K562 (cell line): ENCODE results near the gene PKLR. TPM values are rescaled to one million over a fixed set of nuclear protein-coding genes. Genes with fewer than 3 reads are reported as not detected.
A peak's percentile ranks its signal among the peaks of the same experiment; 100 is the strongest.

ENCODE experiments used
- SAFB ChIP-seq: fragments of 200-400 bp; formaldehyde crosslinking; IDR thresholded peaks from 2 replicates; pipeline ENCODE4 v1.6.1; 2017; ENCODE audit warnings: low read depth, low read length, borderline replicate concordance
- SLC30A9 ChIP-seq: fragments of 250-450 bp; sonication (Bioruptor Pico); IDR thresholded peaks from 2 replicates; pipeline ENCODE4 v1.8.0; 2022; ENCODE audit warnings: mild to moderate bottlenecking, moderate library complexity
- TAF1 ChIP-seq: IDR thresholded peaks from 2 replicates; pipeline ENCODE4 v1.6.1; 2011; ENCODE audit warnings: mild to moderate bottlenecking, low read length, moderate library complexity; ENCODE audit not compliant: insufficient read depth, control insufficient read depth, severe bottlenecking; ENCODE audit errors: extremely low read depth
- ZNF436 ChIP-seq: fragments of 250-450, 450-650 bp; sonication (Bioruptor Pico); formaldehyde crosslinking; IDR thresholded peaks from 2 replicates; pipeline ENCODE4 v1.7.0; 2020; ENCODE audit warnings: mild to moderate bottlenecking
- polyA plus RNA-seq, 8 experiments: library from polyadenylated mRNA; depleted of rRNA in 4 of 8; stranded (reverse) in 5 of 8; unstranded in 3 of 8; fragments of >200 nt; fragmentation: Nextera tagmentation in 2 of 8; fragmentation: Illumina TruSeq in 1 of 8; extraction: Ambion mirVana in 2 of 8; extraction: Trizol in 1 of 8; gene quantifications; 2 replicates each; pipeline versions ENCODE4 v1.2.1 to v1.2.3, GENCODE V29; 2011 to 2014; ENCODE audit warnings: inconsistent platforms in 1 of 8, missing spikeins in 1 of 8
- total RNA-seq, 7 experiments: library from RNA; depleted of rRNA in 6 of 7; stranded (reverse); fragments of >200 nt in 6 of 7; fragmentation: Illumina TruSeq in 2 of 7; extraction: Trizol in 2 of 7; gene quantifications; 2 replicates each; pipeline versions ENCODE4 v1.2.1 to v1.2.3, GENCODE V29; 2011 to 2021; ENCODE audit warnings: low replicate concordance in 1 of 7
- TF ChIP-seq, protein P1 (sequence below): sonication (generic); formaldehyde crosslinking; IDR thresholded peaks from 2 replicates; pipeline ENCODE4 v1.8.0; 2022; ENCODE audit warnings: mild to moderate bottlenecking, missing genetic modification reagents
- TF ChIP-seq, protein P2 (sequence below): sonication (generic); formaldehyde crosslinking; IDR thresholded peaks from 2 replicates; pipeline ENCODE4 v1.8.0; 2023; ENCODE audit warnings: mild to moderate bottlenecking, missing genetic modification reagents
- TF ChIP-seq, protein P3 (sequence below): fragments of 250-450 bp; sonication (Bioruptor Pico); IDR thresholded peaks from 2 replicates; pipeline ENCODE4 v1.8.0; 2022; ENCODE audit warnings: inconsistent platforms

PKLR gene
- total and polyA plus RNA-seq, 9 of the 15 experiments (the other 6 are each of a cell fraction or from before 2014, with no cell fraction given): 10.7 to 78.4 (median 38.2) TPM

DNA sequence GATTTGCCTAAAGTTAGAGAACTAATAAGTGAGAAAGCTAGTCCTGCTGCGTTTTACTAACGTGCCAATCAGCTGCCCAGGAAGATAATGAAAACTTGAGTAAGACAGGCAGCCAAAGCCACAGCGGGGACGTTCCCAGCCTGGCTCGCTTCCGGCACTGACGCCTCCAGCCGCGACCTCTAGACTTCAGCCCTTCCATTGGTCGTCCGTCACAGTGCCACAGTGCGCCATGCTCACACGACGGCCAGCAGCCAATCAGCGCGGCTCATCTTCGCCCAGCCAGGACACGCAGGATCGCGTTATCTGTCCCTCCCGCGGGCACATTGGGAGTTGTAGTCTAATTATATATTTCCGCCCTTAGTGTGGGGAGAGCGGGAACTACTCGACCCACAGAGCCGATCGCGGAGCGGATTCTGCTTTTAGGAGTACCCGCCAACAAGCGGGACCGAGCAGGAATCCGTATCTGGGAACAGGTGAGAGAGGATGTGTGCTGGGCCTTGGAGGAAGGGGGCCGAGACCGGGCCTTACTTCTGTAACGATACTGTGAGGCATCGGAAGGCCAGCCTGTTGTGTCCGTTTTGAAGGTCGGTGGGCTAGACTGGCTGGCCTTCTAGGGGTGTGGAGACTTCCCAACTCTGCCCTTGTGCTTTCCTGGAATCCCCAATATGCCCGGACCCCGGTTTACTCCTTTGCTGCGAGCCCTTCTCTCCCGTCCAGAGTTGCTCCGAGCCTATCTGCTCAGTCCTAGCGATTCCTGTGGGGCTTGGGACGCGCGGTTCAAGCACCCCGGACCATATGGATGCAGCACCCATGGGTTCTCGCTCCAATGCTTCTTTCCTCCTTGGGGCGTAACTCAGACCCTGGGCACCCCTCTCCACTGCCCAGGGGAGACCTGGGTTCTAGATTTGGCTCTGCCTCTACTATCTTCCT, 7.5 kb upstream of the PKLR start, which contains the start of gene FDPS (continued):
- TF ChIP-seq, protein P1, sequence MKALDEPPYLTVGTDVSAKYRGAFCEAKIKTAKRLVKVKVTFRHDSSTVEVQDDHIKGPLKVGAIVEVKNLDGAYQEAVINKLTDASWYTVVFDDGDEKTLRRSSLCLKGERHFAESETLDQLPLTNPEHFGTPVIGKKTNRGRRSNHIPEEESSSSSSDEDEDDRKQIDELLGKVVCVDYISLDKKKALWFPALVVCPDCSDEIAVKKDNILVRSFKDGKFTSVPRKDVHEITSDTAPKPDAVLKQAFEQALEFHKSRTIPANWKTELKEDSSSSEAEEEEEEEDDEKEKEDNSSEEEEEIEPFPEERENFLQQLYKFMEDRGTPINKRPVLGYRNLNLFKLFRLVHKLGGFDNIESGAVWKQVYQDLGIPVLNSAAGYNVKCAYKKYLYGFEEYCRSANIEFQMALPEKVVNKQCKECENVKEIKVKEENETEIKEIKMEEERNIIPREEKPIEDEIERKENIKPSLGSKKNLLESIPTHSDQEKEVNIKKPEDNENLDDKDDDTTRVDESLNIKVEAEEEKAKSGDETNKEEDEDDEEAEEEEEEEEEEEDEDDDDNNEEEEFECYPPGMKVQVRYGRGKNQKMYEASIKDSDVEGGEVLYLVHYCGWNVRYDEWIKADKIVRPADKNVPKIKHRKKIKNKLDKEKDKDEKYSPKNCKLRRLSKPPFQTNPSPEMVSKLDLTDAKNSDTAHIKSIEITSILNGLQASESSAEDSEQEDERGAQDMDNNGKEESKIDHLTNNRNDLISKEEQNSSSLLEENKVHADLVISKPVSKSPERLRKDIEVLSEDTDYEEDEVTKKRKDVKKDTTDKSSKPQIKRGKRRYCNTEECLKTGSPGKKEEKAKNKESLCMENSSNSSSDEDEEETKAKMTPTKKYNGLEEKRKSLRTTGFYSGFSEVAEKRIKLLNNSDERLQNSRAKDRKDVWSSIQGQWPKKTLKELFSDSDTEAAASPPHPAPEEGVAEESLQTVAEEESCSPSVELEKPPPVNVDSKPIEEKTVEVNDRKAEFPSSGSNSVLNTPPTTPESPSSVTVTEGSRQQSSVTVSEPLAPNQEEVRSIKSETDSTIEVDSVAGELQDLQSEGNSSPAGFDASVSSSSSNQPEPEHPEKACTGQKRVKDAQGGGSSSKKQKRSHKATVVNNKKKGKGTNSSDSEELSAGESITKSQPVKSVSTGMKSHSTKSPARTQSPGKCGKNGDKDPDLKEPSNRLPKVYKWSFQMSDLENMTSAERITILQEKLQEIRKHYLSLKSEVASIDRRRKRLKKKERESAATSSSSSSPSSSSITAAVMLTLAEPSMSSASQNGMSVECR (CRISPR knock-in tag): peak; percentile 89
- TF ChIP-seq, protein P2, sequence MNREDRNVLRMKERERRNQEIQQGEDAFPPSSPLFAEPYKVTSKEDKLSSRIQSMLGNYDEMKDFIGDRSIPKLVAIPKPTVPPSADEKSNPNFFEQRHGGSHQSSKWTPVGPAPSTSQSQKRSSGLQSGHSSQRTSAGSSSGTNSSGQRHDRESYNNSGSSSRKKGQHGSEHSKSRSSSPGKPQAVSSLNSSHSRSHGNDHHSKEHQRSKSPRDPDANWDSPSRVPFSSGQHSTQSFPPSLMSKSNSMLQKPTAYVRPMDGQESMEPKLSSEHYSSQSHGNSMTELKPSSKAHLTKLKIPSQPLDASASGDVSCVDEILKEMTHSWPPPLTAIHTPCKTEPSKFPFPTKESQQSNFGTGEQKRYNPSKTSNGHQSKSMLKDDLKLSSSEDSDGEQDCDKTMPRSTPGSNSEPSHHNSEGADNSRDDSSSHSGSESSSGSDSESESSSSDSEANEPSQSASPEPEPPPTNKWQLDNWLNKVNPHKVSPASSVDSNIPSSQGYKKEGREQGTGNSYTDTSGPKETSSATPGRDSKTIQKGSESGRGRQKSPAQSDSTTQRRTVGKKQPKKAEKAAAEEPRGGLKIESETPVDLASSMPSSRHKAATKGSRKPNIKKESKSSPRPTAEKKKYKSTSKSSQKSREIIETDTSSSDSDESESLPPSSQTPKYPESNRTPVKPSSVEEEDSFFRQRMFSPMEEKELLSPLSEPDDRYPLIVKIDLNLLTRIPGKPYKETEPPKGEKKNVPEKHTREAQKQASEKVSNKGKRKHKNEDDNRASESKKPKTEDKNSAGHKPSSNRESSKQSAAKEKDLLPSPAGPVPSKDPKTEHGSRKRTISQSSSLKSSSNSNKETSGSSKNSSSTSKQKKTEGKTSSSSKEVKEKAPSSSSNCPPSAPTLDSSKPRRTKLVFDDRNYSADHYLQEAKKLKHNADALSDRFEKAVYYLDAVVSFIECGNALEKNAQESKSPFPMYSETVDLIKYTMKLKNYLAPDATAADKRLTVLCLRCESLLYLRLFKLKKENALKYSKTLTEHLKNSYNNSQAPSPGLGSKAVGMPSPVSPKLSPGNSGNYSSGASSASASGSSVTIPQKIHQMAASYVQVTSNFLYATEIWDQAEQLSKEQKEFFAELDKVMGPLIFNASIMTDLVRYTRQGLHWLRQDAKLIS (CRISPR knock-in tag): no peak
- peak; percentile 86; the same call in 1 of the 2 replicates for TF ChIP-seq SAFB
- no peak for TF ChIP-seq SLC30A9 (CRISPR knock-in tag)
- TF ChIP-seq, protein P3, sequence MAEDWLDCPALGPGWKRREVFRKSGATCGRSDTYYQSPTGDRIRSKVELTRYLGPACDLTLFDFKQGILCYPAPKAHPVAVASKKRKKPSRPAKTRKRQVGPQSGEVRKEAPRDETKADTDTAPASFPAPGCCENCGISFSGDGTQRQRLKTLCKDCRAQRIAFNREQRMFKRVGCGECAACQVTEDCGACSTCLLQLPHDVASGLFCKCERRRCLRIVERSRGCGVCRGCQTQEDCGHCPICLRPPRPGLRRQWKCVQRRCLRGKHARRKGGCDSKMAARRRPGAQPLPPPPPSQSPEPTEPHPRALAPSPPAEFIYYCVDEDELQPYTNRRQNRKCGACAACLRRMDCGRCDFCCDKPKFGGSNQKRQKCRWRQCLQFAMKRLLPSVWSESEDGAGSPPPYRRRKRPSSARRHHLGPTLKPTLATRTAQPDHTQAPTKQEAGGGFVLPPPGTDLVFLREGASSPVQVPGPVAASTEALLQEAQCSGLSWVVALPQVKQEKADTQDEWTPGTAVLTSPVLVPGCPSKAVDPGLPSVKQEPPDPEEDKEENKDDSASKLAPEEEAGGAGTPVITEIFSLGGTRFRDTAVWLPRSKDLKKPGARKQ (CRISPR knock-in tag): no peak
- peak; percentile 87 for TF ChIP-seq TAF1
- no peak for TF ChIP-seq ZNF436 (CRISPR knock-in tag)
